HepG2 (cell line): ENCODE results near the gene FUOM. TPM values are rescaled to one million over a fixed set of nuclear protein-coding genes. Genes with fewer than 3 reads are reported as not detected.

Source experiments
- BRCA1 ChIP-seq: sonication (generic); formaldehyde crosslinking; IDR thresholded peaks from 2 replicates; pipeline ENCODE4 v1.4.0; 2020; ENCODE audit warnings: missing genetic modification reagents
- CC2D1A ChIP-seq: sonication (generic); formaldehyde crosslinking; IDR thresholded peaks from 2 replicates; pipeline ENCODE4 v1.8.1; 2023; ENCODE audit warnings: mild to moderate bottlenecking, missing genetic modification reagents
- KDM6A ChIP-seq: IDR thresholded peaks from 2 replicates; pipeline ENCODE4 v1.6.1; 2016; ENCODE audit warnings: low read depth
- MEIS2 ChIP-seq: sonication (generic); formaldehyde crosslinking; IDR thresholded peaks from 2 replicates; pipeline ENCODE4 v1.9.0; 2021; ENCODE audit warnings: mild to moderate bottlenecking, missing genetic modification reagents
- NFYC ChIP-seq: IDR thresholded peaks from 2 replicates; pipeline ENCODE4 v1.6.1; 2016; ENCODE audit warnings: missing genetic modification reagents, missing compliant biosample characterization
- SMC3 ChIP-seq: IDR thresholded peaks from 2 replicates; pipeline ENCODE4 v1.6.1; 2011; ENCODE audit warnings: low read length, improper control_type of control experiment
- TEAD2 ChIP-seq: sonication (generic); formaldehyde crosslinking; IDR thresholded peaks from 2 replicates; pipeline ENCODE4 v1.9.0; 2021; ENCODE audit warnings: missing genetic modification reagents
- ZBTB20 ChIP-seq: sonication (generic); formaldehyde crosslinking; IDR thresholded peaks from 2 replicates; pipeline ENCODE4 v1.8.1; 2023; ENCODE audit warnings: missing genetic modification reagents, low read depth, mild to moderate bottlenecking, borderline replicate concordance
- ZFP36L1 ChIP-seq: sonication (generic); formaldehyde crosslinking; IDR thresholded peaks from 2 replicates; pipeline ENCODE4 v1.8.0; 2022; ENCODE audit warnings: mild to moderate bottlenecking, missing genetic modification reagents, moderate library complexity
- ZKSCAN5 ChIP-seq: sonication (generic); formaldehyde crosslinking; IDR thresholded peaks from 2 replicates; pipeline ENCODE4 v1.5.1; 2020; ENCODE audit warnings: mild to moderate bottlenecking, missing genetic modification reagents
- ZNF251 ChIP-seq: sonication (generic); formaldehyde crosslinking; IDR thresholded peaks from 2 replicates; pipeline ENCODE4 v1.9.0; 2021; ENCODE audit warnings: mild to moderate bottlenecking, missing genetic modification reagents
- ZNF260 ChIP-seq: sonication (generic); formaldehyde crosslinking; IDR thresholded peaks from 2 replicates; pipeline ENCODE4 v1.4.0; 2020; ENCODE audit warnings: missing genetic modification reagents, low read depth, mild to moderate bottlenecking, borderline replicate concordance
- ZNF264 ChIP-seq: sonication (generic); formaldehyde crosslinking; IDR thresholded peaks from 2 replicates; pipeline ENCODE4 v1.4.0; 2020; ENCODE audit warnings: missing genetic modification reagents
- ZNF577 ChIP-seq: sonication (generic); formaldehyde crosslinking; IDR thresholded peaks from 2 replicates; pipeline ENCODE4 v1.4.0; 2020; ENCODE audit warnings: mild to moderate bottlenecking, low read depth, missing genetic modification reagents, borderline replicate concordance
- ZNF883 ChIP-seq: sonication (generic); formaldehyde crosslinking; IDR thresholded peaks from 2 replicates; pipeline ENCODE4 v1.5.1; 2020; ENCODE audit warnings: mild to moderate bottlenecking, missing genetic modification reagents; ENCODE audit errors: not compliant biosample characterization
- ZNF891 ChIP-seq: sonication (generic); formaldehyde crosslinking; IDR thresholded peaks from 2 replicates; pipeline ENCODE4 v1.5.0; 2020; ENCODE audit warnings: mild to moderate bottlenecking, missing genetic modification reagents
- polyA plus RNA-seq, 8 experiments: library from polyadenylated mRNA; depleted of rRNA in 3 of 8; stranded (reverse) in 7 of 8; unstranded in 1 of 8; fragments of >200 nt; fragmentation: Illumina TruSeq in 4 of 8; extraction: Trizol in 4 of 8; gene quantifications; 2 replicates each; pipeline versions ENCODE4 v1.2.1 to v1.2.3, GENCODE V29; 2011 to 2016; ENCODE audit warnings: low read depth in 4 of 8, missing spikeins in 1 of 8, mixed read lengths in 1 of 8; ENCODE audit not compliant: insufficient read depth in 1 of 8
- total RNA-seq, 5 experiments: library from RNA; depleted of rRNA; stranded (reverse); fragments of >200 nt; fragmentation: Illumina TruSeq; extraction: Trizol; gene quantifications; 2 replicates each; pipeline ENCODE4 v1.2.3, GENCODE V29; 2016; ENCODE audit warnings: low read depth in 1 of 5
- TF ChIP-seq, protein P1 (sequence below): sonication (generic); formaldehyde crosslinking; IDR thresholded peaks from 2 replicates; pipeline ENCODE4 v1.4.0; 2020; ENCODE audit warnings: missing genetic modification reagents, borderline replicate concordance
- TF ChIP-seq, protein P2 (sequence below): IDR thresholded peaks from 2 replicates; pipeline ENCODE4 v1.6.1; 2016; ENCODE audit warnings: missing compliant biosample characterization, missing genetic modification reagents, borderline replicate concordance
- TF ChIP-seq, protein P3 (sequence below): sonication (generic); formaldehyde crosslinking; IDR thresholded peaks from 2 replicates; pipeline ENCODE4 v1.5.1; 2020; ENCODE audit warnings: missing genetic modification reagents, mild to moderate bottlenecking, borderline replicate concordance
- TF ChIP-seq, protein P4 (sequence below): sonication (generic); formaldehyde crosslinking; IDR thresholded peaks from 2 replicates; pipeline ENCODE4 v1.9.0; 2021; ENCODE audit warnings: missing genetic modification reagents, mild to moderate bottlenecking, borderline replicate concordance

Gene FUOM
- total and polyA plus RNA-seq, 2 of the 13 experiments (the other 11 are each of a cell fraction or from before 2014, with no cell fraction given): 27.5 to 60.4 TPM

DNA sequence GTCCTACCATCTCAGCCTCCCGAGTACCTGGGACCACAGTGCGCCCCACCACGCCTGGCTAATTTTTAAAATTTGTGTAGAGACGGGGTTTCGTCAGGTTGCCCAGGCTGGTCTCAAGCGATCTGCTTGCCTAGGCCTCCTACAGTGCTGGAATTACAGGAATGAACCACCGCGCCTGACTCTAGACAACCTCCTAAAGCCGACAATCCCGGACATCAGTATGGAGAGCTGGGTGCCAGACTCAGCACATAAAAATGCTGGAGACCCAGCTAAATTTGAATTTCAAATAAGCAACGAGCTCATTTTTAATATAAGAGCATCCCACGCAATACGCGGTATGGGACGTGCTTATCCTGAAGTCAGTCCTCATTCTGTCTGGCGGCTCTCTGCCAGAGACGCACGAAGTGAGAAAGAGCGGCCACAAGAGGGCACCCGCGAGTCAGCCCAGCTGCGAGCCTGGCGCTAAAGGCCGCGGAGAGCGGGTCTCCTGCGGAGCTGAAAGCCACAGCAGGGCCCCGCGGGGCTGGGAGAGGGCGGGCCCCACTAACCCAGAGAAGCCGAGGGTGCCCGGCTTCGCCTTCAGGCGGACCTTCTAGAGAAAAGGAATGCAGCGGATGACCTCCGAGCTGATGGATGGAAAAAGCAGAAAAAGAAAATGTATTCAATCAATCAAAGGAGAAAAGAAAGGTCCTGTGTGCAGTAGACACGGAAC lies 28.2 kb downstream of the FUOM start (continued):
- TF ChIP-seq ZNF264 (no peak), ZNF260 (CRISPR knock-in tag) (no peak), ZBTB20 (CRISPR knock-in tag) (no peak), ZFP36L1 (CRISPR knock-in tag) (no peak), ZNF891 (CRISPR knock-in tag) (no peak), ZNF251 (CRISPR knock-in tag) (no peak), SMC3 (peak; percentile 54), BRCA1 (peak; percentile 46; the same call in 1 of the 2 replicates), KDM6A (CRISPR knock-in tag) (no peak), TEAD2 (CRISPR knock-in tag) (no peak), ZNF883 (peak; percentile 38), ZNF577 (CRISPR knock-in tag) (no peak), MEIS2 (CRISPR knock-in tag) (no peak), ZKSCAN5 (CRISPR knock-in tag) (no peak), CC2D1A (CRISPR knock-in tag) (no peak), NFYC (CRISPR knock-in tag) (no peak)
- TF ChIP-seq, protein P1, sequence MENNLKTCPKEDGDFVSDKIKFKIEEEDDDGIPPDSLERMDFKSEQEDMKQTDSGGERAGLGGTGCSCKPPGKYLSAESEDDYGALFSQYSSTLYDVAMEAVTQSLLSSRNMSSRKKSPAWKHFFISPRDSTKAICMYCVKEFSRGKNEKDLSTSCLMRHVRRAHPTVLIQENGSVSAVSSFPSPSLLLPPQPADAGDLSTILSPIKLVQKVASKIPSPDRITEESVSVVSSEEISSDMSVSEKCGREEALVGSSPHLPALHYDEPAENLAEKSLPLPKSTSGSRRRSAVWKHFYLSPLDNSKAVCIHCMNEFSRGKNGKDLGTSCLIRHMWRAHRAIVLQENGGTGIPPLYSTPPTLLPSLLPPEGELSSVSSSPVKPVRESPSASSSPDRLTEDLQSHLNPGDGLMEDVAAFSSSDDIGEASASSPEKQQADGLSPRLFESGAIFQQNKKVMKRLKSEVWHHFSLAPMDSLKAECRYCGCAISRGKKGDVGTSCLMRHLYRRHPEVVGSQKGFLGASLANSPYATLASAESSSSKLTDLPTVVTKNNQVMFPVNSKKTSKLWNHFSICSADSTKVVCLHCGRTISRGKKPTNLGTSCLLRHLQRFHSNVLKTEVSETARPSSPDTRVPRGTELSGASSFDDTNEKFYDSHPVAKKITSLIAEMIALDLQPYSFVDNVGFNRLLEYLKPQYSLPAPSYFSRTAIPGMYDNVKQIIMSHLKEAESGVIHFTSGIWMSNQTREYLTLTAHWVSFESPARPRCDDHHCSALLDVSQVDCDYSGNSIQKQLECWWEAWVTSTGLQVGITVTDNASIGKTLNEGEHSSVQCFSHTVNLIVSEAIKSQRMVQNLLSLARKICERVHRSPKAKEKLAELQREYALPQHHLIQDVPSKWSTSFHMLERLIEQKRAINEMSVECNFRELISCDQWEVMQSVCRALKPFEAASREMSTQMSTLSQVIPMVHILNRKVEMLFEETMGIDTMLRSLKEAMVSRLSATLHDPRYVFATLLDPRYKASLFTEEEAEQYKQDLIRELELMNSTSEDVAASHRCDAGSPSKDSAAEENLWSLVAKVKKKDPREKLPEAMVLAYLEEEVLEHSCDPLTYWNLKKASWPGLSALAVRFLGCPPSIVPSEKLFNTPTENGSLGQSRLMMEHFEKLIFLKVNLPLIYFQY (CRISPR knock-in tag): peak; percentile 81; the same call in 1 of the 2 replicates
- TF ChIP-seq, protein P2, sequence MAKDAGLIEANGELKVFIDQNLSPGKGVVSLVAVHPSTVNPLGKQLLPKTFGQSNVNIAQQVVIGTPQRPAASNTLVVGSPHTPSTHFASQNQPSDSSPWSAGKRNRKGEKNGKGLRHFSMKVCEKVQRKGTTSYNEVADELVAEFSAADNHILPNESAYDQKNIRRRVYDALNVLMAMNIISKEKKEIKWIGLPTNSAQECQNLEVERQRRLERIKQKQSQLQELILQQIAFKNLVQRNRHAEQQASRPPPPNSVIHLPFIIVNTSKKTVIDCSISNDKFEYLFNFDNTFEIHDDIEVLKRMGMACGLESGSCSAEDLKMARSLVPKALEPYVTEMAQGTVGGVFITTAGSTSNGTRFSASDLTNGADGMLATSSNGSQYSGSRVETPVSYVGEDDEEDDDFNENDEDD: peak; percentile 32; the same call in 1 of the 2 replicates
- TF ChIP-seq, protein P3, sequence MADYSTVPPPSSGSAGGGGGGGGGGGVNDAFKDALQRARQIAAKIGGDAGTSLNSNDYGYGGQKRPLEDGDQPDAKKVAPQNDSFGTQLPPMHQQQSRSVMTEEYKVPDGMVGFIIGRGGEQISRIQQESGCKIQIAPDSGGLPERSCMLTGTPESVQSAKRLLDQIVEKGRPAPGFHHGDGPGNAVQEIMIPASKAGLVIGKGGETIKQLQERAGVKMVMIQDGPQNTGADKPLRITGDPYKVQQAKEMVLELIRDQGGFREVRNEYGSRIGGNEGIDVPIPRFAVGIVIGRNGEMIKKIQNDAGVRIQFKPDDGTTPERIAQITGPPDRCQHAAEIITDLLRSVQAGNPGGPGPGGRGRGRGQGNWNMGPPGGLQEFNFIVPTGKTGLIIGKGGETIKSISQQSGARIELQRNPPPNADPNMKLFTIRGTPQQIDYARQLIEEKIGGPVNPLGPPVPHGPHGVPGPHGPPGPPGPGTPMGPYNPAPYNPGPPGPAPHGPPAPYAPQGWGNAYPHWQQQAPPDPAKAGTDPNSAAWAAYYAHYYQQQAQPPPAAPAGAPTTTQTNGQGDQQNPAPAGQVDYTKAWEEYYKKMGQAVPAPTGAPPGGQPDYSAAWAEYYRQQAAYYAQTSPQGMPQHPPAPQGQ (CRISPR knock-in tag): no peak
- TF ChIP-seq, protein P4, sequence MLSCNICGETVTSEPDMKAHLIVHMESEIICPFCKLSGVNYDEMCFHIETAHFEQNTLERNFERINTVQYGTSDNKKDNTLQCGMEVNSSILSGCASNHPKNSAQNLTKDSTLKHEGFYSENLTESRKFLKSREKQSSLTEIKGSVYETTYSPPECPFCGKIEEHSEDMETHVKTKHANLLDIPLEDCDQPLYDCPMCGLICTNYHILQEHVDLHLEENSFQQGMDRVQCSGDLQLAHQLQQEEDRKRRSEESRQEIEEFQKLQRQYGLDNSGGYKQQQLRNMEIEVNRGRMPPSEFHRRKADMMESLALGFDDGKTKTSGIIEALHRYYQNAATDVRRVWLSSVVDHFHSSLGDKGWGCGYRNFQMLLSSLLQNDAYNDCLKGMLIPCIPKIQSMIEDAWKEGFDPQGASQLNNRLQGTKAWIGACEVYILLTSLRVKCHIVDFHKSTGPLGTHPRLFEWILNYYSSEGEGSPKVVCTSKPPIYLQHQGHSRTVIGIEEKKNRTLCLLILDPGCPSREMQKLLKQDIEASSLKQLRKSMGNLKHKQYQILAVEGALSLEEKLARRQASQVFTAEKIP (CRISPR knock-in tag): no peak
